Measurements from ENCODE around the gene LCN2.

DNA sequence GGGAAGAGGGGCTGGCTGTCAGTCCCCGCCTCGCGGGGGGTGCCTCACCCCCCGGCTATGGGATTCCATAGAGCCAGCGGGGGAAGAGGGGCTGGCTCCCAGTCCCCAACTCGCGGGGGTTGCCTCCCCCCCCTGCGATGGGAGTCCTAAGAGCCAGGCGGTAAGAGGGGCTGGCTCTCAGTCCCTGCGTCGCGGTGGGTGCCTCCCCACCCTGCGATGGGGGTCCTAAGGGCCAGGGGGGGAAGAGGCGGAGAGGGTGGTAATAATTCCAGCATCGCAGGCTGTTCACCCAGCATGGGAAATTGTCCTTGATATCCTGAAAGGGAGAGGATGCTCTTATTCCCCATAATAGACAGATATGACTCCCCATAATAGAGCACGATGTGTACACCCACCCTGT lies 9.6 kb upstream of the LCN2 start:
- TF ChIP-seq, protein P1, sequence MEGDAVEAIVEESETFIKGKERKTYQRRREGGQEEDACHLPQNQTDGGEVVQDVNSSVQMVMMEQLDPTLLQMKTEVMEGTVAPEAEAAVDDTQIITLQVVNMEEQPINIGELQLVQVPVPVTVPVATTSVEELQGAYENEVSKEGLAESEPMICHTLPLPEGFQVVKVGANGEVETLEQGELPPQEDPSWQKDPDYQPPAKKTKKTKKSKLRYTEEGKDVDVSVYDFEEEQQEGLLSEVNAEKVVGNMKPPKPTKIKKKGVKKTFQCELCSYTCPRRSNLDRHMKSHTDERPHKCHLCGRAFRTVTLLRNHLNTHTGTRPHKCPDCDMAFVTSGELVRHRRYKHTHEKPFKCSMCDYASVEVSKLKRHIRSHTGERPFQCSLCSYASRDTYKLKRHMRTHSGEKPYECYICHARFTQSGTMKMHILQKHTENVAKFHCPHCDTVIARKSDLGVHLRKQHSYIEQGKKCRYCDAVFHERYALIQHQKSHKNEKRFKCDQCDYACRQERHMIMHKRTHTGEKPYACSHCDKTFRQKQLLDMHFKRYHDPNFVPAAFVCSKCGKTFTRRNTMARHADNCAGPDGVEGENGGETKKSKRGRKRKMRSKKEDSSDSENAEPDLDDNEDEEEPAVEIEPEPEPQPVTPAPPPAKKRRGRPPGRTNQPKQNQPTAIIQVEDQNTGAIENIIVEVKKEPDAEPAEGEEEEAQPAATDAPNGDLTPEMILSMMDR (IDR thresholded peaks at IDR 0.05) = no peak
- TF ChIP-seq POLR2A (IDR thresholded peaks at IDR 0.05) = no peak
